ENCODE measurements around the gene SH2D3A.

The SH2D3A gene

DNA sequence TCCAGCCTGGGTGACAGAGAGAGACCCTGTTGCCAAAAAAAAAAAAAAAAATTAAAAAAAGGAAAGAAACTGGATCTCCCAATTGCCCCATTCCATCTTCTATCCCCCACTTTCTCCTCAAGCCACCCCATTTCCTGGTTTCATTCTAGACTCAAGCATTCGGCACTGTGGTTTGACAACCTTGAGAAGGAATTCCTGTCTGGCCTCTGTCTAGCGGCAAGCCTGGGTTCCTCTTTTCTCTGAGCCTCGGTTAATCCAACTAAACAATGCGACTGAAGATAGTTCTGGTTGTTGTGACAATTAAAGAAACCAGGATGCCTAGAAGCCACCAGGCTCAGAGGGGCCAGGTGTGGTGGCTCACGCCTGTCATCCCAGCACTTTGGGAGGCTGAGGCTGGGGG, 43.5 kb downstream of the SH2D3A start:
- no peak for TF ChIP-seq NFIC (IDR thresholded peaks at IDR 0.05)
- TF ChIP-seq ZBTB7A (IDR thresholded peaks at IDR 0.05; ENCODE audit: low read depth), result no peak
- TF ChIP-seq, protein P1, sequence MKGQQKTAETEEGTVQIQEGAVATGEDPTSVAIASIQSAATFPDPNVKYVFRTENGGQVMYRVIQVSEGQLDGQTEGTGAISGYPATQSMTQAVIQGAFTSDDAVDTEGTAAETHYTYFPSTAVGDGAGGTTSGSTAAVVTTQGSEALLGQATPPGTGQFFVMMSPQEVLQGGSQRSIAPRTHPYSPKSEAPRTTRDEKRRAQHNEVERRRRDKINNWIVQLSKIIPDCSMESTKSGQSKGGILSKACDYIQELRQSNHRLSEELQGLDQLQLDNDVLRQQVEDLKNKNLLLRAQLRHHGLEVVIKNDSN (IDR thresholded peaks at IDR 0.05), result no peak
- no peak for TF ChIP-seq RAD21 (IDR thresholded peaks at IDR 0.05; ENCODE audit: low read depth)
- no peak for TF ChIP-seq TEAD4 (IDR thresholded peaks at IDR 0.05)
- no peak for TF ChIP-seq YY1 (IDR thresholded peaks at IDR 0.05; ENCODE audit: low read depth)
- TF ChIP-seq FOXM1 (IDR thresholded peaks at IDR 0.05; ENCODE audit: borderline replicate concordance, low read depth), result no peak
- TF ChIP-seq TCF12 (IDR thresholded peaks at IDR 0.05; ENCODE audit: low read depth), result no peak
- TF ChIP-seq EGR1 (IDR thresholded peaks at IDR 0.05), result no peak
- TF ChIP-seq TAF1 (IDR thresholded peaks at IDR 0.05; ENCODE audit: low read depth), result no peak
- TF ChIP-seq CEBPB (IDR thresholded peaks at IDR 0.05), result no peak
- TF ChIP-seq CREB1 (IDR thresholded peaks at IDR 0.05; ENCODE audit: low read depth), result no peak

DNA sequence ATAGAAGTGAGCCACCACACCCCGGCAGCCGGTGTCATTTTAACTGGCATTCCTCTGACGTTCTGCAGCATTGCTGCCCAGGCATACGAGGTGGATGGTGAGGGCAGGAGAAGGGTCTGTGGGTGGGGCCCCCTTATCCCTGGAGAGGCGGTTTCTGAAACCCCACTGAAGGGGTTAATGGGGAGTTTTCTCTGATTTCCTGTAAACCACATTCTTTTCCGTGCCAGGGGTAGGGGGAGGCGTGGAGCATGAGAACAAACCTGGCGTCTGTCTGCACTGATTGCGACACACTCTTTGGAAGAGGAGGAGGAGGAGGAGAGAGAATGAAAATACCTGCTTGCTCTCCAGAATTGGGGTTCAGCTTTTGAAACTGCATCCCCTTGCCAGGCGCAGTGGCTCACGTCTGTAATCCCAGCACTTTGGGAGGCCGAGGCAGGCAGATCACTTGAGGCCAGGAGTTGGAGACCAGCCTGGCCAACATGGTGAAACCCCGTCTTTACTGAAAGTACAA, 44.1 kb downstream of the SH2D3A start:
- no peak for TF ChIP-seq TEAD4 (IDR thresholded peaks at IDR 0.05)
- peak; percentile 55; the same call in 1 of the 2 replicates for TF ChIP-seq ZBTB7A (IDR thresholded peaks at IDR 0.05; ENCODE audit: low read depth)
- TF ChIP-seq, protein P2, sequence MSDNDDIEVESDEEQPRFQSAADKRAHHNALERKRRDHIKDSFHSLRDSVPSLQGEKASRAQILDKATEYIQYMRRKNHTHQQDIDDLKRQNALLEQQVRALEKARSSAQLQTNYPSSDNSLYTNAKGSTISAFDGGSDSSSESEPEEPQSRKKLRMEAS (IDR thresholded peaks at IDR 0.05), result no peak
- no peak for TF ChIP-seq EGR1 (IDR thresholded peaks at IDR 0.05)
- TF ChIP-seq CEBPB (IDR thresholded peaks at IDR 0.05), result peak; percentile 99

DNA sequence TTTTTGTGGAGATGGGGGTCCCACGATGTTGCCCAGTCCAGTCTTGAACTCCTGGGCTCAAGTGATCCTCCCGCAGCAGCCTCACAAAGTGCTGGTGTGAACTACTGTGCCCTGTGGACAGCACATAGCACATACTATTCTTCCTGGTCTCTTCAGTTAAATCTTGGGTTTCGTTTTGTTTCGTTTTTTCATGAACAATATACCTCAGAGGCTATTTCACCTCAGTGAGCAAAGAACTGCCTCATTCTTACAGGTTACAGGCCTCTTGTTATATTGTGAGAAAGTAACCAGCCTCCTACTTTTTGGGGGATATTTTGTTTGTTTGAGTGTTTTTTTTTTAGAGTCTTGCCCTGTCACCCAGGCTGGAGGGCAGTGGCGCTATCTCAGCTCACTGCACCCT, 45.5 kb downstream of the SH2D3A start:
- TF ChIP-seq EGR1 (IDR thresholded peaks at IDR 0.05) (no peak), EP300 (IDR thresholded peaks at IDR 0.05; ENCODE audit: borderline replicate concordance) (no peak), TCF12 (IDR thresholded peaks at IDR 0.05; ENCODE audit: low read depth) (no peak)
- TF ChIP-seq, protein P2 (IDR thresholded peaks at IDR 0.05), result no peak

DNA sequence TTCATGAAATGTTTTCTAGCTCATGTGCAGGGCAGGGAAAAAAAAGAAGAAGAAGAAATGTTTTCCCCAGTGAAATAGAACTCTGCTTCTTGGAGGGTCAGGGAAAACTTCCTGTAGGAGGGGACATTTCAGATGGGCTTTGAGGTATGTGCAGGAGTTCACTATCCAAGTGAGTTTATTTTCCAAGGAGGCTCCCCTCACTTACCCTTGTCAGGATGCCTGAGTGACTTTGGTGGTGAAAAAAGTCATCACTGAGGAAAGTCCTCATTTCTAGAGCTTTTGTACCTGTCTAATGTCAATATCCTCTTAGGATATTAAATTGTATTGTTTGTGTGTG, 46.1 kb downstream of the SH2D3A start:
- TF ChIP-seq, protein P2 (IDR thresholded peaks at IDR 0.05), result no peak
- no peak for TF ChIP-seq CREB1 (IDR thresholded peaks at IDR 0.05; ENCODE audit: low read depth)
- TF ChIP-seq, protein P3, sequence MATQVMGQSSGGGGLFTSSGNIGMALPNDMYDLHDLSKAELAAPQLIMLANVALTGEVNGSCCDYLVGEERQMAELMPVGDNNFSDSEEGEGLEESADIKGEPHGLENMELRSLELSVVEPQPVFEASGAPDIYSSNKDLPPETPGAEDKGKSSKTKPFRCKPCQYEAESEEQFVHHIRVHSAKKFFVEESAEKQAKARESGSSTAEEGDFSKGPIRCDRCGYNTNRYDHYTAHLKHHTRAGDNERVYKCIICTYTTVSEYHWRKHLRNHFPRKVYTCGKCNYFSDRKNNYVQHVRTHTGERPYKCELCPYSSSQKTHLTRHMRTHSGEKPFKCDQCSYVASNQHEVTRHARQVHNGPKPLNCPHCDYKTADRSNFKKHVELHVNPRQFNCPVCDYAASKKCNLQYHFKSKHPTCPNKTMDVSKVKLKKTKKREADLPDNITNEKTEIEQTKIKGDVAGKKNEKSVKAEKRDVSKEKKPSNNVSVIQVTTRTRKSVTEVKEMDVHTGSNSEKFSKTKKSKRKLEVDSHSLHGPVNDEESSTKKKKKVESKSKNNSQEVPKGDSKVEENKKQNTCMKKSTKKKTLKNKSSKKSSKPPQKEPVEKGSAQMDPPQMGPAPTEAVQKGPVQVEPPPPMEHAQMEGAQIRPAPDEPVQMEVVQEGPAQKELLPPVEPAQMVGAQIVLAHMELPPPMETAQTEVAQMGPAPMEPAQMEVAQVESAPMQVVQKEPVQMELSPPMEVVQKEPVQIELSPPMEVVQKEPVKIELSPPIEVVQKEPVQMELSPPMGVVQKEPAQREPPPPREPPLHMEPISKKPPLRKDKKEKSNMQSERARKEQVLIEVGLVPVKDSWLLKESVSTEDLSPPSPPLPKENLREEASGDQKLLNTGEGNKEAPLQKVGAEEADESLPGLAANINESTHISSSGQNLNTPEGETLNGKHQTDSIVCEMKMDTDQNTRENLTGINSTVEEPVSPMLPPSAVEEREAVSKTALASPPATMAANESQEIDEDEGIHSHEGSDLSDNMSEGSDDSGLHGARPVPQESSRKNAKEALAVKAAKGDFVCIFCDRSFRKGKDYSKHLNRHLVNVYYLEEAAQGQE (IDR thresholded peaks at IDR 0.05; ENCODE audit: low read depth), result no peak
- TF ChIP-seq CEBPB (IDR thresholded peaks at IDR 0.05), result no peak
- TF ChIP-seq FOXM1 (IDR thresholded peaks at IDR 0.05; ENCODE audit: borderline replicate concordance, low read depth), result no peak
- no peak for TF ChIP-seq TEAD4 (IDR thresholded peaks at IDR 0.05)
- no peak for TF ChIP-seq TAF1 (IDR thresholded peaks at IDR 0.05; ENCODE audit: low read depth)
- TF ChIP-seq YY1 (IDR thresholded peaks at IDR 0.05; ENCODE audit: low read depth), result no peak

DNA sequence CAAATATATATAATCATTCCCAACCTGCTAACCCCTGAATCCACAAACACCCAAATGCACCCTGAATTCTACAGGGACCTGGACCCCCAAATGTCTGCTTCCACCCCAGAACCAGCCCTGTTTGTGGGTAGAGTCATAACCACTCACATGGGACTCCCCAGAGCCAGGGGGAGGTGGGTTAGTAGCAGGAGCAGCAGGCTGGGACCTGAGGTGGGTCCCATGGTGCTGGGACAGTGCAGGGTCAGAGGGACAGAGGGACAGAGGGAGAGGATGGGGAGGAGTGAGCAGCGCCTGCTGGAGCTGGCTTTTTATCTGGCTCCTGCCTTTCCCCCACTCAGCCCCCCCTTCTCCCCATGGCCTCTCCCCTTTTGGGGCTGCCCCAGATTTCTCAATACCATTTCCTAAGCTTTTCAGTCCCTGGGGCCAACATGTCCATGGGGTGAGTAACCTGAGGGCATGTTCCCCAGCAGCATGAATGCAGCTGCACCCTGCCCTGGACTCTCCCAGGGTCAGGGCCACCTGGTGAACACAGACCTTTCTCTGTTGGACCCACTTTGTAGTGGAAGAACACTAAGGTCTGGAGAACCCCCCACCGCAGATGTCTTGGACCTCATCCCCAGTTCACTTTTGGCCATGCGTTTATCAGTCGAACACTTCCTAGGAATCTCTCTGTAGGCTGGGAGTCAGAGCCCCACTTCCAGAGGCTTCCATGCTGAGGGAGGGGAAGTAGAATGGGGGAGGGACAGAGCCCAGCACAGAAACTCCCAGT, 46.7 kb downstream of the SH2D3A start, which contains the start of gene C3:
Gene C3, minus strand, starts transcription at position 282 of the 769 bp plus-strand sequence. Its CDS starts 61 bp downstream, at position 221.
- TF ChIP-seq EP300 (IDR thresholded peaks at IDR 0.05; ENCODE audit: borderline replicate concordance) (no peak), TEAD4 (IDR thresholded peaks at IDR 0.05) (no peak), CEBPB (IDR thresholded peaks at IDR 0.05) (no peak), NFIC (IDR thresholded peaks at IDR 0.05) (no peak), YY1 (IDR thresholded peaks at IDR 0.05; ENCODE audit: low read depth) (no peak), FOXM1 (IDR thresholded peaks at IDR 0.05; ENCODE audit: borderline replicate concordance, low read depth) (no peak), RAD21 (IDR thresholded peaks at IDR 0.05; ENCODE audit: low read depth) (no peak), TCF12 (IDR thresholded peaks at IDR 0.05; ENCODE audit: low read depth) (no peak), TAF1 (IDR thresholded peaks at IDR 0.05; ENCODE audit: low read depth) (no peak), CREB1 (IDR thresholded peaks at IDR 0.05; ENCODE audit: low read depth) (no peak), EGR1 (IDR thresholded peaks at IDR 0.05) (no peak), ZBTB7A (IDR thresholded peaks at IDR 0.05; ENCODE audit: low read depth) (no peak)
- TF ChIP-seq, protein P2 (IDR thresholded peaks at IDR 0.05), result no peak
- TF ChIP-seq, protein P1 (IDR thresholded peaks at IDR 0.05), result no peak
- TF ChIP-seq, protein P3 (IDR thresholded peaks at IDR 0.05; ENCODE audit: low read depth), result no peak

Data from Ishikawa (cell line).